HG02970 (cell line): ENCODE results near the gene GALK1.

Experiments
- ATAC-seq: cut with Tn5 transposase; IDR thresholded peaks from one replicate; pipeline ENCODE4 v1.9.1; 2021; ENCODE audit warnings: mild to moderate bottlenecking, moderate library complexity, moderate number of reproducible peaks; ENCODE audit not compliant: unreplicated experiment, low FRiP score

The GALK1 gene

DNA sequence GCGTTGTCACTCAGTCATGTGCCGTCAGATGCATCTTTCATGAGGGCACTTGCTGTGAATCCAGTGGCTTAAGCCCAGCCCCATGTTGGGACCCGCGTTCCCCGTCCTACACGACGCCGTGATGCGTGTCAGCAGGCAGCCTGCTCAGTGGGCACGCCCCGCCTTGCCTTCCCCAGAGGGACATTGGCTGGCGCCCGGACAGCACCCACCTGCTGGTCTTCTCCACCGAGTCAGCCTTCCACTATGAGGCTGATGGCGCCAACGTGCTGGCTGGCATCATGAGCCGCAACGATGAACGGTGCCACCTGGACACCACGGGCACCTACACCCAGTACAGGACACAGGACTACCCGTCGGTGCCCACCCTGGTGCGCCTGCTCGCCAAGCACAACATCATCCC is 34.9 kb downstream of the GALK1 start:
- ATAC-seq = no peak

DNA sequence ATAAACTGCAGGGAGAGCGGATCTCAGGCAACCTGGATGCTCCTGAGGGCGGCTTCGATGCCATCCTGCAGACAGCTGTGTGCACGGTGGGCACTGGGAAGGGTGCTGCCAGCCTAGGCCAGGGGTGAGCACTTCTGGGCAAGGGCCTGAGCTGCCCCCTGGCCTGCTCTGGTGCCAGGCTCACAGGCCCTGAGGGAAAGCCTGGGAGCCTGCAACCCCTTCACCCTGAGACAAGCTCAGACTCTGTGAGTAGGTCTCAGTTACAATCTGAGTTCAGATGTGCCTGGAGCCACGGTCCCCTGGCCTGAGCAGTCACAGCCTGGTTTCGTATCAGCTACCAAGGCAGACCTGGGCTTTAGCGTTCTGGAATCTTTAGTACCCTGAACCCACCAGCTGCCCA is 35.6 kb downstream of the GALK1 start:
- ATAC-seq = no peak

DNA sequence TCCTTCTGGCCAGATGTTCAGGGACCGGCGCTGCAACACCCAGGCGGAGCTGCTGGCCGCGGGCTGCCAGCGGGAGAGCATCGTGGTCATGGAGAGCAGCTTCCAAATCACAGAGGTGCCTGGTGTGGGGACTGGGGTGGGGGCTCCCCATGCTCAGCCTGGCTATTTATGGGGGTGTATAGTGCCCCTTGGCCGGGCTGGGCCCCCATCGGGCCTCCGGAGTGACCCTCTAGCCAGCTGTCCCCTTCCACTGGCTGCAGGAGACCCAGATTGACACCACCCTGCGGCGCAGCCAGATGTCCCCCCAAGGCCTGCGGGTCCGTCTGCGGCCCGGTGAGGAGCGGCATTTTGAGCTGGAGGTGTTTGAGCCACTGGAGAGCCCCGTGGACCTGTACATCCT is 37.6 kb downstream of the GALK1 start:
- ATAC-seq = no peak

DNA sequence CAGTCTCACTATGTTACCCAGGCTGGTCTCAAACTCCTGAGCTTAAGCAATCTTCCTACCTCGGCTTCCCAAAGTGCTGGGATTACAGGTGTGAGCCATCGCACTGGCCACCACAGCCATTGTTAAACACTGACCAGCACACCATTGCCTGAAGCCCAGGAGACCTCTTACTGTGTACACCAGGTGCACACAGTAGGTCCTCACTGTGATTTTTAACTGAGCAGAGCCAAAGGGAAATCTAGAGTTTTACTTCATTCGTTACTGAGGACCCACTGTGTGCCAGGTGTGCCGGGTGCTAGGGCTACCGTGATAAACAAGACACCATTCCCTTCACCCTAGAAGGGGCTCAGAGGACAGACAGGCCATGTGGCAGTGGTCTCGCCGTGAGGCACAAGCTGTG is 39.5 kb downstream of the GALK1 start:
- no peak for ATAC-seq

DNA sequence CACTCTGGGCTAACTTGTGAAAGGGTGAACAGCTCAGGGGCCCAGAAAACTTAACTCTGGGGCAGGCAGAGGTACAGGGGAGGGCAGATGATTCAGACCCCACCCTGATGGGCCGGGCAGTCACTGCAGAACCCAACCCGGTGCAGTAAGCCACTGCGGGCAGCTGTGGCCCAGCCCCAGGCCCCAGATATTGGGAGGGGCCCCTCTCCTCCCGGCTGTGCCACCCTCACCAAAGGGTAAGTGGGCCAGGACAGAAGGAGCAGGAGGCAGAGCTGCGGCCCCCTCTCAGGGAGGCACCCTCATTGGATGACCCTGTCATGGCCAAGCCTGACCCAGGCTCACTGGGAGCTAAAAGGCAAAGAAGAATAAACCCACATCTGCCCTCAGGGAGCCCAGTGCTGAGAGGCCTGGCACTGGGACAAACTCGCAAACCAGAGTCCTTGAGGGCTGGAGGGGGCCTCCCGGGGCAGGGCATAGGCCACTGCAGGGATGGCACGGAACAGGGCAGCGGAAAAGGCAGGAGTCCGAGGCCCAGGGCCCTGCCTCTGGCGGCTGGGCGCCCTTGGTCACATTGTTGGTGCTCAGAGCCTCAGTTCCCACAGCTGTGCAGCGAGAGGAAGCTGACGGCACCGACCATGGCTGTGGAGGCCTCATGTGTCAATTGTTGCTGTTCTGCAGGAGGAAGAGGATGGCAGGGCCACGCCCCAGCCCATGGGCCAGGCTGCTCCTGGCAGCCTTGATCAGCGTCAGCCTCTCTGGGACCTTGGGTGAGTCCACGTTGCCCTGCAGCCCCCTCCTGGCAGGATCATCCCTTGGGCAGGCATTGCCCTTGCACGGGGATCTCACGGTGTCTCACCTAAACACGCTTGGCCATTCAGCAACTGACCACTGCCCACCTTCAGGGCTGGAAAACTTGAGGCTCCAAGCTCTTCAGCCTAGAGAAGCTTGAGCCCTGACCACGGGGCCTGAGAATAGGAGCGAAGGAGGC is 40.7 kb downstream of the GALK1 start:
- no peak for ATAC-seq

DNA sequence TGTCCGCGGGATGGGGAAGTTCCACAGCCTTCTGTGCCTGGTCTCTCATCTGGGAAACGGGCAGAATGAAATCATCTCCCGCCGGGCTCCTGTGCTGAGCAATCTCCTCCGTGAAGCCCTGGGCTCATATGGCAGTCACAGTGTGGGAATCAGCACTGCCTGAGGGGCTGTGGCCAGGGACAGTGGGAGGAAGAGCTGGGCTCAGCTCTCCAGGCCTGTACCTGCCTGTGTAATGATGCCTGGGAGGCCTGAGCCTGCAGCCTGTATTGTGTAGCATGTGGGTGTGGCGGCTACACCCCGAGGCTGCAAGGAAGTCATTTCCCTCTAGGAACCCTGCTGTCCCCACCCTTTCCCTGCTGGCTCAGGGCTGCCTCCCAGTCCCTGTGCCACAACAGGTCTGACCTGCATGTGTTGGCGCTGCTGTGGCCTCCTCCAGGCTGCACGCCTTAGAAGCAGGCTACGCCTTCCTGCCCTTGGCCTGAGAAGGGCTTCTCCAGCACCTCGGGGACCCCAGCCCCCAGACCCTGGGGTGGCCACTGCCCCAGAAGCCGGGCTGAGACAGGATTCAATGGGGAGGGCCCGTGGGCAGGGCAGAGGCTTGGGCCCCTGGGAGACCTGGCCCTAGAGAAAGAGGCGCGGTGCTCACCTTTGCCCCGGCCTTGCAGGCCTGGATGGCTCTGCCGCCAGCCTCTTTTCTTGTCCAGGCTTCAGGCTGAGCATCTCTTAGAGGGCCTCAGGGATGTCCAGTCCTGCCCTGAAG is 41.6 kb downstream of the GALK1 start:
- no peak for ATAC-seq

DNA sequence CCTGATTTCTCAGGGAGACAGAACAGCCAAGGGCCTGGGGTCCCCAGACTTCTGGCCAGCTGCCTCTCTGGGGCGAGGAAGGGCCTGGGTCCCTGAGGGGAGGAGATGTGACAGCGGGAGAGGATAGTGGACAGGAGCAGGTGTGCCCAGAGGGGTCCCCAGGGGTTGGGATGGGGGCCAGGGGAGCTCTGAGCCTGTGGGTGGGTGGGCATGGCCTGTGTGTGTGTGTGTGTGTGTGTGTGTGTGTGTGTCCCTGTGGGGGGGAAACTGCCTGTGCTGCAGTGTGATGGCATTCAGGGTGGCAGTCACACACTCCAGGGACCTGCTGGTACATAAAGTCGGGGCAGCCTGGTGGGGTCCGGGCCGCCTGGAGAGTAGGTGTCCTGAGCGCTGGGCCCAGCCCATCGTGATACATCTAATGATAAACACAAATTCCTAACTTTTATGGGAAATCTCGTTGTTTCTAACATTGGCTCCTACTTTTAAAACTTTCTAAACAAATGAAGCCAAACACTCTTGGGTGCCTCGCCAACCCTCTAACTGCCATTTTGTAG is 42.4 kb downstream of the GALK1 start:
- ATAC-seq = no peak

DNA sequence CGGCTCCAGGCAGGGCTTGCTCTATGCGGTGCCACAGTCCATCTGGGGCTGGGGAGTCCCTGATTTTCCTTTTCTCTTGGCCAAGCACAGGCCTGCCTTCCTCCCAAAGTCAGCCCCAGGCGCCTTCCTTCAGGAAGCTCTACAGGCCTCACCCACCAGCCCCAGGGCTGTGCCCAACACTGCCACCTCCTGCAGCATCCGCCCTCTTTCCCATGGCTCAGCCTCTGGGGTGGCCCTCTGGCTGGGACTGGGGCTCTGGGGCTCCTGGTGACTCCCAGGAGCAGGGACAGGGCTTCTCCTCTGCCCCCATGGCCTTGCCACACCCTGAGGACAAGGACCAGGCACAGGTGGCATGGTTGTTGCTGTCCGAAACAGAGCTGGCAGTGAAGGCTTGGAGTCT is 42.9 kb downstream of the GALK1 start:
- no peak for ATAC-seq

DNA sequence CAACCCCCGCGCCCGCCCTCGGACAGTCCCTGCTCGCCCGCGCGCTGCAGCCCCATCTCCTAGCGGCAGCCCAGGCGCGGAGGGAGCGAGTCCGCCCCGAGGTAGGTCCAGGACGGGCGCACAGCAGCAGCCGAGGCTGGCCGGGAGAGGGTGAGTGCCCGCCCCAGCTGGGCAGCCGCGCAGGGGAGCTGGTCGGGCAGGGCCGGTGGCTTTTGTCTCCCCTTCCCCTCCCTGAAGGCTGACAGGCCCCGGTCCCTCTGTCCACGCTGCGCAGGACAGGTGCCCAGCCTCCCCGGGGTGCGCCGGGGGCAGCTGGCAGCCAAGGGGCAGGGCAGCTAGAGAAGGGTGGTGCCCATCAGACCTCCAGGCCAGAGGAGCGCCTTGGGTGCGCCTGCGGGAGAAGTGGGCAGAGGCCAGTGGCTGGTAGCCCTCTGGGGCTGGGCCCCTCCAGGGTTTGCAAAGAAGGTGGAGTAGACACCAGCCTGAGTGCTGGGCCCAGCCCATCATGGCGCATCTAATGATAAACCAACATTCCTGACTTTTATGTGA is 43.5 kb downstream of the GALK1 start:
- ATAC-seq = no peak

DNA sequence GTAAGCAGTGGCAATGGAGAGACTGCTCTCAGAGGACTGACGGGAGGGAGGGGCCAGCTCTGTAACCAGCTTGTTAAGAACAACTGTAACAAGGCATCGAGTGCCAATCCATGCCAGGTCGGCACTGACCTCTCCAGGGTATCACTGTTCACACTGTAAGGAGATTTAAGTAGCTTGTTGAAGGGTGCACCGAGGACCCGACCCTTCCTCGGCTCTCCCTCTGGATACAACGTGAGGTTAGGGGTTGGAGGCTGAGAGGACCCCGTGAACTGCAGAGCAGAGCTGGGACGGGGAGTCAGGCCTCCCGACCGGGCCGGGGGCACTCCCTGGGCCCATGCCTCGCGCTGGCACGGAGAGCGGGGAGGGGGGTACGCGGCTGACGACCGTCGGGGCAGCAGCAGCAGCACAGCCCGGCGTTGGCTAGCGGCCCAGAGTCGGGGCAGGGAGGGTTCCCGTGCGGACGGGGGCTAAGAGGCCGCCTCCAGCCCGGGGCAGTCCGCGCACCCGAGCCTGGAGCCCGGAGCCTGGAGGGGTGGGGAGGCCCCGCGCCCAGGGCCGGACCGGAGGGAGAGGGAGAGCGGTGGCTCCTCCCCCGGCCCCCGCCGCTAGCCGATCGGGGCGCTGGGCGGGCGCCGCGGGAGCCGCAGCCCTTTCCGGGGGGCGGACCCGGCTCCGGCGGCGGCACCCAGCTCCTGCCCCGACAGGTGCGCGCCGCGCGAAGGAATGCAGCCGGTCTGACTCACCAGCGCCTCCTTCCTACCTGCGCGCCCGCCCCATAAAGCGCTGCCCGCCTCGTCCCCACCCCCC is 44.1 kb downstream of the GALK1 start, which contains the start of gene ITGB4:
ITGB4 (plus strand) TSS at position 804 of the 807 bp plus-strand sequence. CDS start 3,245 bp downstream, outside the sequence.
- ATAC-seq = no peak

DNA sequence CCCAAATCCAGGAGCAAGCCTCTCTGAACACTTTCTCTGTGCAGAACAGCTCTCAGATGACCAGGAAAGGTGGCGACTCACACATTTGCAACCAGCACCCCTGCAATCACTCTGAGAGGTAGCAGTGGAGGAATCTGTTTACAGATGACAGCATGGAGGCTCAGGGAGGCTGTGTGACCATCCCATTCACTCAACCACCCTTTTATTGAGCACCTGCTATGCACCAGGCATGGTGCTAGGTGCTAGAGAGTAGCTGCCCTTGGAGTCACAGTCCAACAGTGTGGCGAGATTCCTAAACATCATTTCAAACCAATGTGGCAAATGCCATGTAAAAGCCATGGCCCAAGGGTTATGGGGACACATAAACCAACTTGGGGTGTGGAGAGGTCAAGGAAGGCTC is 45.3 kb downstream of the GALK1 start:
- no peak for ATAC-seq

DNA sequence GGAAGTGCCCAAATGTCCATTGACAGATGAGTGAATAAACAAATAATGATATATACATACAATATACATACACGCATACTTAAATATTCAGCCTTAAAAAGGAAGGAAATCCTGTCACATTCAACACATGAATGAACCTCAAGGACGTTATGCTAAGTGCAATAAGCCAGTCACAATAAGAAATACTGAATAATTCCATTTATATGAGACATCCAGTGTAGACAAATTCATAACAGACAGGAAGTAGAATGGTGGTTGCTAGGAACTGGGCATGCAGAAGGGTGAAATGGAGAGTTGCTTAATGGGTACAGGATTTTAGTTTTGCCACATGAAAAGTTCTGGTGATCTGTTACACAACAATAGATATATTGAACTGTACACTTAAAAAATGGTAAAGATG is 52.5 kb downstream of the GALK1 start:
- ATAC-seq = no peak
